ENCODE results near the gene PITX2.

The PITX2 gene

GRCh38 chr4:110632506-110633357, 9.9 kb upstream of the PITX2 start:
- TF ChIP-seq ZNF274 (IDR thresholded peaks at IDR 0.05; ENCODE audit: low read depth, low read length): no peak
- no peak overlapping the region; the same call in 1 of the 2 replicates for H3K4me3 ChIP-seq (ENCODE audit: low read length)

- TF ChIP-seq ZNF274 (IDR thresholded peaks at IDR 0.05; ENCODE audit: low read depth, low read length): no peak
- H3K4me3 ChIP-seq (ENCODE audit: low read length): peak overlapping the region; percentile 16; the same call in 1 of the 2 replicates
Observed at GRCh38 chr4:110631584-110632505, 9.0 kb upstream of the PITX2 start.

GRCh38 chr4:110630688-110631402, 8.0 kb upstream of the PITX2 start:
- no peak overlapping the region for H3K4me3 ChIP-seq (ENCODE audit: low read length)
- no peak for TF ChIP-seq ZNF274 (IDR thresholded peaks at IDR 0.05; ENCODE audit: low read depth, low read length)

- no peak overlapping the region for H3K4me3 ChIP-seq (ENCODE audit: low read length)
Observed at GRCh38 chr4:110629780-110630687, 7.2 kb upstream of the PITX2 start.

GRCh38 chr4:110629214-110629754, 6.4 kb upstream of the PITX2 start:
- no peak overlapping the region for H3K4me3 ChIP-seq (ENCODE audit: low read length)

More at GRCh38 chr4:110629780-110630687, 7.2 kb upstream of the PITX2 start:
- no peak for TF ChIP-seq ZNF274 (IDR thresholded peaks at IDR 0.05; ENCODE audit: low read depth, low read length)

GRCh38 chr4:110628663-110629213, 5.9 kb upstream of the PITX2 start:
- no peak for TF ChIP-seq ZNF274 (IDR thresholded peaks at IDR 0.05; ENCODE audit: low read depth, low read length)
- H3K4me3 ChIP-seq (ENCODE audit: low read length): no peak overlapping the region

More at GRCh38 chr4:110629214-110629754, 6.4 kb upstream of the PITX2 start:
- no peak for TF ChIP-seq ZNF274 (IDR thresholded peaks at IDR 0.05; ENCODE audit: low read depth, low read length)

- TF ChIP-seq ZNF274 (IDR thresholded peaks at IDR 0.05; ENCODE audit: low read depth, low read length): no peak
- H3K4me3 ChIP-seq (ENCODE audit: low read length): no peak overlapping the region
Observed at GRCh38 chr4:110627977-110628662, 5.2 kb upstream of the PITX2 start.

GRCh38 chr4:110626532-110627153, 3.8 kb upstream of the PITX2 start:
- H3K4me3 ChIP-seq (ENCODE audit: low read length): no peak overlapping the region
- no peak for TF ChIP-seq ZNF274 (IDR thresholded peaks at IDR 0.05; ENCODE audit: low read depth, low read length)

GRCh38 chr4:110625576-110626257, 2.8 kb upstream of the PITX2 start:
- H3K4me3 ChIP-seq (ENCODE audit: low read length): no peak overlapping the region

GRCh38 chr4:110624904-110625494, 2.1 kb upstream of the PITX2 start:
- TF ChIP-seq ZNF274 (IDR thresholded peaks at IDR 0.05; ENCODE audit: low read depth, low read length): no peak
- no peak overlapping the region for H3K4me3 ChIP-seq (ENCODE audit: low read length)

More at GRCh38 chr4:110625576-110626257, 2.8 kb upstream of the PITX2 start:
- TF ChIP-seq ZNF274 (IDR thresholded peaks at IDR 0.05; ENCODE audit: low read depth, low read length): no peak

GRCh38 chr4:110624398-110624780, 1.5 kb upstream of the PITX2 start:
- H3K4me3 ChIP-seq (ENCODE audit: low read length): no peak overlapping the region
- no peak for TF ChIP-seq ZNF274 (IDR thresholded peaks at IDR 0.05; ENCODE audit: low read depth, low read length)
